Measurements from ENCODE around the gene VEGFD. TPM values are rescaled to one million over a fixed set of nuclear protein-coding genes. Genes with fewer than 3 reads are reported as not detected.

The VEGFD gene
- 0.27 and 0.35 TPM in 2 replicates for total RNA-seq (2016; rRNA removed; fragmentation: Illumina TruSeq; extraction: Trizol)
- total RNA-seq (2016; cell fraction: cytosol; rRNA removed; fragmentation: Illumina TruSeq; extraction: Trizol; ENCODE audit: low read depth): 0.35 and 0.61 TPM in 2 replicates
- total RNA-seq (2016; cell fraction: insoluble cytoplasmic fraction; rRNA removed; fragmentation: Illumina TruSeq; extraction: Trizol): 0.30 TPM in 1 of 2 replicates, not detected in the other
- 0.14 TPM in 1 of 2 replicates, not detected in the other for total RNA-seq (2016; cell fraction: membrane; rRNA removed; fragmentation: Illumina TruSeq; extraction: Trizol)
- 0.31 and 1.0 TPM in 2 replicates for total RNA-seq (2016; cell fraction: nucleus; rRNA removed; fragmentation: Illumina TruSeq; extraction: Trizol)
- polyA plus RNA-seq (2011; rRNA removed): 0.11 and 0.34 TPM in 2 replicates
- 0.04 and 0.21 TPM in 2 replicates for polyA plus RNA-seq (2011; cell fraction: cytosol; rRNA removed)
- polyA plus RNA-seq (2011; cell fraction: nucleus; rRNA removed): 0.48 and 0.87 TPM in 2 replicates
- 0.25 and 0.30 TPM in 2 replicates for polyA plus RNA-seq (2012)
- 0.14 TPM in 1 of 2 replicates, not detected in the other for polyA plus RNA-seq (2016; cell fraction: cytosol; fragmentation: Illumina TruSeq; extraction: Trizol; ENCODE audit: low read depth)
- not detected in 2 replicates for polyA plus RNA-seq (2016; cell fraction: insoluble cytoplasmic fraction; fragmentation: Illumina TruSeq; extraction: Trizol; ENCODE audit: low read depth)
- polyA plus RNA-seq (2016; cell fraction: membrane; fragmentation: Illumina TruSeq; extraction: Trizol; ENCODE audit: low read depth): 0.13 TPM in 1 of 2 replicates, not detected in the other
- polyA plus RNA-seq (2016; cell fraction: nucleus; fragmentation: Illumina TruSeq; extraction: Trizol; ENCODE audit: insufficient read depth, low read depth): 1.1 and 3.1 TPM in 2 replicates
- polyA minus RNA-seq (2011; rRNA and poly(A)+ RNA removed; ENCODE audit: low replicate concordance): 0.56 TPM in 1 of 2 replicates, not detected in the other
- not detected in 2 replicates for polyA minus RNA-seq (2011; cell fraction: cytosol; rRNA and poly(A)+ RNA removed)
- 0.52 and 0.62 TPM in 2 replicates for polyA minus RNA-seq (2011; cell fraction: nucleus; rRNA and poly(A)+ RNA removed)
- percentile 41 among the genes with signal in this experiment for Bru-seq, nascent RNA
- BruChase-seq, experiment 1, labeled RNA remaining after a 6-hour chase: percentile 37 among the genes with signal in this experiment
- percentile 43 among the genes with signal in this experiment for BruChase-seq, experiment 2, labeled RNA remaining after a 2-hour chase
- long read RNA-seq, experiment 1: 0 reads
- long read RNA-seq, experiment 2: 0 reads

GRCh38 chrX:15384304-15384703 lies at the start of gene VEGFD:
Gene VEGFD, minus strand, starts transcription at chrX:15384413. Its CDS starts 467 bp downstream, at chrX:15383946.
- Histone ChIP-seq H3K27ac (ENCODE audit: extremely low read length, insufficient read depth, low read length) (no peak within 1 kb of the TSS), H2AFZ (ENCODE audit: low read length) (no peak within 1 kb of the TSS), H3K27me3 (ENCODE audit: control insufficient read depth in 1 of 2, insufficient read depth in 2 of 2, low read length in 2 of 2) (no peaks in the 10 kb centered on the region), H4K20me1 (ENCODE audit: insufficient read depth, low read length) (no peaks in the 10 kb centered on the region), H3K9ac (ENCODE audit: insufficient read depth, low read depth, low read length) (no peak within 1 kb of the TSS), H3K9me3 (ENCODE audit: low read length) (no peaks in the 10 kb centered on the region), H3K4me3 (replicated peaks in 1 of 3; ENCODE audit: insufficient read depth in 1 of 3, low read depth in 2 of 3, low read length in 3 of 3) (no peak within 1 kb of the TSS), H3K4me2 (ENCODE audit: low read depth, low read length) (peak within 1 kb of the TSS; percentile 27; the same call in 1 of the 2 replicates), H3K4me1 (ENCODE audit: insufficient read depth, low read length) (peaks cover 14% of the 10 kb centered on the region), H3K36me3 (replicated peaks in 1 of 2; ENCODE audit: control insufficient read depth in 1 of 2, insufficient read depth in 2 of 2, low read length in 2 of 2) (no peaks in the 10 kb centered on the region), H3K79me2 (ENCODE audit: insufficient read depth, low read length) (no peaks in the 10 kb centered on the region)
- no TSS peak for BruUV-seq (replicated peaks)
- intact Hi-C loops (cut with micrococcal nuclease; ENCODE audit: unreplicated experiment): no loop called here
- ATAC-seq: peak; percentile 88
- ChIA-PET CTCF (ENCODE audit: low intra/inter-chr PET ratio, low total read pairs) (no interaction called here), POLR2A (no interaction called here)
- peak; percentile 54 for DNase-seq (ENCODE audit: low spot score)
- 30% methylated on average over 2 of the region's 2 CpGs for WGBS (ENCODE audit: low lambda C conversion rate)
- in situ Hi-C loops (cut with HindIII; ENCODE audit: extremely low pct_ligation_motif_present, low pct_unique_long_range_greater_than_20kb): no loop called here
- FAIRE-seq: peak; percentile 82
- TF ChIP-seq ZBTB34 (CRISPR knock-in tag; IDR thresholded peaks at IDR 0.05): no peak
- no peak for TF ChIP-seq KLF15 (CRISPR knock-in tag; IDR thresholded peaks at IDR 0.05; ENCODE audit: borderline replicate concordance)
- no peak for TF ChIP-seq SMAD3 (CRISPR knock-in tag; IDR thresholded peaks at IDR 0.05)
- no peak for TF ChIP-seq ZNF225 (CRISPR knock-in tag; IDR thresholded peaks at IDR 0.05)
- TF ChIP-seq ZEB1 (IDR thresholded peaks at IDR 0.05; ENCODE audit: insufficient replicate concordance, low read depth): no peak
- TF ChIP-seq SIX4 (CRISPR knock-in tag; IDR thresholded peaks at IDR 0.05): peak; percentile 96
- TF ChIP-seq SMAD1 (CRISPR knock-in tag; IDR thresholded peaks at IDR 0.05; ENCODE audit: borderline replicate concordance, low read depth): no peak
- peak; percentile 94 for TF ChIP-seq SIX1 (CRISPR knock-in tag; IDR thresholded peaks at IDR 0.05; ENCODE audit: borderline replicate concordance)
- TF ChIP-seq FOXK1 (CRISPR knock-in tag; IDR thresholded peaks at IDR 0.05; ENCODE audit: borderline replicate concordance, low read depth): no peak
- no peak for TF ChIP-seq JDP2 (CRISPR knock-in tag; IDR thresholded peaks at IDR 0.05; ENCODE audit: borderline replicate concordance)
- TF ChIP-seq TIGD3 (CRISPR knock-in tag; IDR thresholded peaks at IDR 0.05; ENCODE audit: borderline replicate concordance): no peak
- TF ChIP-seq ZFP36 (IDR thresholded peaks at IDR 0.05; ENCODE audit: borderline replicate concordance, low read depth, low read length, partially characterized antibody): no peak
- TF ChIP-seq MLX (CRISPR knock-in tag; IDR thresholded peaks at IDR 0.05): no peak
- no peak for TF ChIP-seq NR2F6 (IDR thresholded peaks at IDR 0.05)
- TF ChIP-seq NR2F6 (CRISPR knock-in tag; IDR thresholded peaks at IDR 0.05): 0 out of 2 replicates have a peak, but pooled peaks have one; percentile 22
- no peak for TF ChIP-seq ZNF282 (IDR thresholded peaks at IDR 0.05; ENCODE audit: partially characterized antibody)
- no peak for TF ChIP-seq ZFP41 (CRISPR knock-in tag; IDR thresholded peaks at IDR 0.05; ENCODE audit: borderline replicate concordance)
